SK-N-SH treated with all-trans-retinoic acid at 6 μM for 48 hours (cell line): ENCODE measurements around the gene NUP153.

Experiments
- CREB5 ChIP-seq: fragments of 250-450 bp; sonication (Bioruptor Pico); IDR thresholded peaks from 2 replicates; pipeline ENCODE4 v1.5.1; 2020; ENCODE audit warnings: low read depth, mild to moderate bottlenecking, moderate library complexity
- TOX ChIP-seq: fragments of 250-450 bp; sonication (Bioruptor Pico); IDR thresholded peaks from 2 replicates; pipeline ENCODE4 v1.8.0; 2021; ENCODE audit warnings: mild to moderate bottlenecking, moderate library complexity, borderline replicate concordance

- TF ChIP-seq TOX (CRISPR knock-in tag) = no peak
- no peak for TF ChIP-seq CREB5
Observed at GRCh38 chr6:17583811-17584210, 122.9 kb downstream of the NUP153 start.
